Fibroblast of mammary gland (primary cell): ENCODE results near the gene ALS2.
A peak's percentile ranks its signal among the peaks of the same experiment; 100 is the strongest.
"Not testable (repeated sequence)": the region's sequence is repeated elsewhere in the genome, so short reads cannot be mapped to it uniquely, and the experiment has no call there.

Experiments
- DNase-seq: peaks from one replicate; pipeline ENCODE4 v3.0.0-alpha.2; 2010; ENCODE audit warnings: low read depth
- H3K4me3 ChIP-seq: 2 replicates; pipeline ENCODE4 v1.5.1; 2011; ENCODE audit warnings: low read depth, mild to moderate bottlenecking, low read length, moderate library complexity; ENCODE audit not compliant: control insufficient read depth
- TF ChIP-seq, protein P1 (sequence below): conservative IDR thresholded peaks from 2 replicates; pipeline ENCODE4 v1.5.1; 2011; ENCODE audit warnings: low read depth, low read length, inconsistent platforms; ENCODE audit not compliant: control insufficient read depth, insufficient read depth

Gene ALS2

DNA sequence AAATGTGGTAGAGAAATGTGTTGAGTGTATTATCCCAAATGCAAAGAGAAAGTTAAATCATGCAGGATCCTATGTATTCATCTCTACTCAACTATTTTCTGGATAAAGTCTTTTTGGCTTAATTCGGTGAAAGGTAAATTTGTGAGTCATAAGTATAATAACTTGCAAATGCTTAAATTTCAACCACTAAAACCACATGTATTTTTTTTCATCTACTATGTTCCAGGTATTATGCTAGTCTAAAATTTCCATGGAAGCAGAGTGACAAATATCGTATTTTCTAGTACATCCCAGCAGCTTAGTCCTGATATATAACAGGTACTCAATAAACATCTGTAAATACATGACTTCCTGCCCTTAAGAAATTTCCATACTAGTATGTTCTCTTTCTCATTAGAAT is 6.2 kb downstream of the ALS2 start:
- H3K4me3 ChIP-seq: no peak overlapping the region
- TF ChIP-seq, protein P1, sequence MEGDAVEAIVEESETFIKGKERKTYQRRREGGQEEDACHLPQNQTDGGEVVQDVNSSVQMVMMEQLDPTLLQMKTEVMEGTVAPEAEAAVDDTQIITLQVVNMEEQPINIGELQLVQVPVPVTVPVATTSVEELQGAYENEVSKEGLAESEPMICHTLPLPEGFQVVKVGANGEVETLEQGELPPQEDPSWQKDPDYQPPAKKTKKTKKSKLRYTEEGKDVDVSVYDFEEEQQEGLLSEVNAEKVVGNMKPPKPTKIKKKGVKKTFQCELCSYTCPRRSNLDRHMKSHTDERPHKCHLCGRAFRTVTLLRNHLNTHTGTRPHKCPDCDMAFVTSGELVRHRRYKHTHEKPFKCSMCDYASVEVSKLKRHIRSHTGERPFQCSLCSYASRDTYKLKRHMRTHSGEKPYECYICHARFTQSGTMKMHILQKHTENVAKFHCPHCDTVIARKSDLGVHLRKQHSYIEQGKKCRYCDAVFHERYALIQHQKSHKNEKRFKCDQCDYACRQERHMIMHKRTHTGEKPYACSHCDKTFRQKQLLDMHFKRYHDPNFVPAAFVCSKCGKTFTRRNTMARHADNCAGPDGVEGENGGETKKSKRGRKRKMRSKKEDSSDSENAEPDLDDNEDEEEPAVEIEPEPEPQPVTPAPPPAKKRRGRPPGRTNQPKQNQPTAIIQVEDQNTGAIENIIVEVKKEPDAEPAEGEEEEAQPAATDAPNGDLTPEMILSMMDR: no peak
- no peak for DNase-seq

- no peak for DNase-seq
- H3K4me3 ChIP-seq: no peak overlapping the region
- TF ChIP-seq, protein P1: no peak
Observed at GRCh38 chr2:201773990-201774389, 6.7 kb downstream of the ALS2 start.

- TF ChIP-seq, protein P1: no peak
- DNase-seq: peak; percentile 24
- no peak overlapping the region for H3K4me3 ChIP-seq
Observed at GRCh38 chr2:201769666-201770373, 10.9 kb downstream of the ALS2 start.

DNA sequence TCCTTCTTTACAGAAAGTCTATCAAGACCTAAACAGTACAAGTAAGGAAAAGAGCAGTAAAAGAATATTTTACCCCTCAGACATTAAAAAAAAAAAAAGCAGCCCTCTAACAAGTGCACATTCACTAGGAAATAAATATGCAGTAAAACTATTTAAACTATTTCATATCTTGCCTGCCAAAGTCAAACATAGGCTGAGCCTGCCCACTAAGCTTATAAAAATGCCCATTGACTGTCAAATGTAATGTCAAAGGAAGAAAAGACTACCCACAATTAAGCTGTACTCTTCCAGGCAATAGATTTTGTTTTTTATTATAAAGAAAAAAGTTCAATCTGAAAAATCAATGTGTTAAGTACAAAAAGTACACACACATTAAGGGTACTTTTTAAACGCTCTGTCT is 11.8 kb downstream of the ALS2 start:
- H3K4me3 ChIP-seq: no peak overlapping the region
- no peak for DNase-seq
- TF ChIP-seq, protein P1: no peak

- TF ChIP-seq, protein P1: no peak
- H3K4me3 ChIP-seq: no peak overlapping the region
- no peak for DNase-seq
Observed at GRCh38 chr2:201765799-201766198, 14.9 kb downstream of the ALS2 start.

- DNase-seq, H3K4me3 ChIP-seq: not testable (repeated sequence)
Observed at GRCh38 chr2:201764469-201764868, 16.3 kb downstream of the ALS2 start.

GRCh38 chr2:201761101-201761500 is 19.6 kb downstream of the ALS2 start:
- H3K4me3 ChIP-seq: no peak overlapping the region
- no peak for DNase-seq
- TF ChIP-seq, protein P1: no peak
